ENCODE measurements around the gene NRM. TPM values are rescaled to one million over a fixed set of nuclear protein-coding genes. Genes with fewer than 3 reads are reported as not detected.
"Not testable (repeated sequence)": the region's sequence is repeated elsewhere in the genome, so short reads cannot be mapped to it uniquely, and the experiment has no call there.

Gene NRM
- total RNA-seq, 1 experiment from 2014 or later = 20.1 TPM

- DNase-seq (ENCODE audit: low spot score) = peak; percentile 49
Measured at GRCh38 chr6:30720738-30721197, 30.0 kb upstream of the NRM start.

- DNase-seq (ENCODE audit: low spot score) = peak; percentile 98
Measured at GRCh38 chr6:30719791-30720737, 29.3 kb upstream of the NRM start, which contains the start of gene TUBB. Gene TUBB (plus strand): TSS chr6:30720352. CDS start chr6:30720507, 155 bp downstream.

- no peak for DNase-seq (ENCODE audit: low spot score)
Measured at GRCh38 chr6:30719356-30719755, 28.6 kb upstream of the NRM start.

GRCh38 chr6:30717845-30718720 lies 27.3 kb upstream of the NRM start:
- not testable (repeated sequence) for DNase-seq (ENCODE audit: low spot score)

GRCh38 chr6:30717129-30717844 lies 26.5 kb upstream of the NRM start, which contains the start of gene MDC1:
Gene MDC1 (minus strand): TSS chr6:30717281. CDS start chr6:30715175, 2,106 bp downstream.
- peak; percentile 100 for DNase-seq (ENCODE audit: low spot score)

GRCh38 chr6:30716879-30717128 lies 26.0 kb upstream of the NRM start:
- no peak for DNase-seq (ENCODE audit: low spot score)

- DNase-seq (ENCODE audit: low spot score) = no peak
Measured at GRCh38 chr6:30714263-30714662, 23.5 kb upstream of the NRM start.

GRCh38 chr6:30712441-30712945 lies 21.7 kb upstream of the NRM start:
- no peak for DNase-seq (ENCODE audit: low spot score)

- no peak for DNase-seq (ENCODE audit: low spot score)
Measured at GRCh38 chr6:30711758-30712380, 21.1 kb upstream of the NRM start.

- no peak for DNase-seq (ENCODE audit: low spot score)
Measured at GRCh38 chr6:30709101-30709868, 18.5 kb upstream of the NRM start.

GRCh38 chr6:30707281-30707850 lies 16.6 kb upstream of the NRM start:
- peak; percentile 40 for DNase-seq (ENCODE audit: low spot score)

GRCh38 chr6:30705620-30706019 lies 14.8 kb upstream of the NRM start:
- no peak for DNase-seq (ENCODE audit: low spot score)

- DNase-seq (ENCODE audit: low spot score) = no peak
Measured at GRCh38 chr6:30703821-30704220, 13.0 kb upstream of the NRM start.

GRCh38 chr6:30703011-30703410 lies 12.2 kb upstream of the NRM start:
- no peak for DNase-seq (ENCODE audit: low spot score)

- DNase-seq (ENCODE audit: low spot score) = no peak
Measured at GRCh38 chr6:30700340-30700739, 9.6 kb upstream of the NRM start.

- DNase-seq (ENCODE audit: low spot score) = no peak
Measured at GRCh38 chr6:30696432-30696831, 5.6 kb upstream of the NRM start.

GRCh38 chr6:30691208-30691847 lies 544 bp upstream of the NRM start:
- no peak for DNase-seq (ENCODE audit: low spot score)

GRCh38 chr6:30689985-30690384 lies 799 bp downstream of the NRM start:
- DNase-seq (ENCODE audit: low spot score) = no peak
